Smooth muscle cell (in vitro differentiated cells): ENCODE results near the gene OR51V1. TPM values are rescaled to one million over a fixed set of nuclear protein-coding genes. Genes with fewer than 3 reads are reported as not detected.
"Not testable (repeated sequence)": the region's sequence is repeated elsewhere in the genome, so short reads cannot be mapped to it uniquely, and the experiment has no call there.

Experiments used
- DNase-seq: peaks from one replicate; lab custom pipeline; 2025; ENCODE audit not compliant: unreplicated experiment; lab: John Stamatoyannopoulos, UW
- H2AFZ ChIP-seq: fragments of 200-600 bp; sonication (generic); 2 replicates; pipeline ENCODE4 v1.6.0; 2016; ENCODE audit warnings: antibody characterized with exemption, low read depth, mild to moderate bottlenecking
- H3F3A ChIP-seq: fragments of 200-600 bp; sonication (generic); 2 replicates; pipeline ENCODE4 v1.6.0; 2017; ENCODE audit warnings: antibody characterized with exemption, low read depth
- H3K27ac ChIP-seq: fragments of 200-600 bp; sonication (generic); 2 replicates; pipeline ENCODE4 v1.5.1; 2016; ENCODE audit warnings: low read depth, mild to moderate bottlenecking
- H3K27me3 ChIP-seq: fragments of 200-600 bp; sonication (generic); 2 replicates; pipeline ENCODE4 v1.6.1; 2016; ENCODE audit warnings: low read depth, mild to moderate bottlenecking
- H3K36me3 ChIP-seq: fragments of 200-600 bp; sonication (generic); 2 replicates; pipeline ENCODE4 v1.5.1; 2016; ENCODE audit warnings: low read depth
- H3K4me1 ChIP-seq: fragments of 200-600 bp; sonication (generic); 2 replicates; pipeline ENCODE4 v1.5.1; 2016; ENCODE audit warnings: low read depth
- H3K4me2 ChIP-seq: fragments of 200-600 bp; sonication (generic); 2 replicates; pipeline ENCODE4 v1.6.0; 2016; ENCODE audit warnings: mild to moderate bottlenecking
- H3K4me3 ChIP-seq: fragments of 200-600 bp; sonication (generic); 2 replicates; pipeline ENCODE4 v1.5.1; 2016; ENCODE audit warnings: mild to moderate bottlenecking
- H3K79me2 ChIP-seq: fragments of 200-600 bp; sonication (generic); 2 replicates; pipeline ENCODE4 v1.6.0; 2016; ENCODE audit warnings: low read depth, mild to moderate bottlenecking
- H3K9ac ChIP-seq: fragments of 200-600 bp; sonication (generic); 2 replicates; pipeline ENCODE4 v1.6.0; 2016; ENCODE audit warnings: low read depth
- H3K9me3 ChIP-seq: fragments of 200-600 bp; sonication (generic); replicated peaks from 2 replicates; pipeline ENCODE4 v1.5.1; 2016; ENCODE audit warnings: low read depth
- H4K20me1 ChIP-seq: fragments of 200-600 bp; sonication (generic); 2 replicates; pipeline ENCODE4 v1.6.0; 2016; ENCODE audit warnings: low read depth
- CTCF ChIP-seq: fragments of 200-600 bp; sonication (generic); IDR thresholded peaks from 2 replicates; pipeline ENCODE4 v1.5.1; 2017; ENCODE audit warnings: borderline replicate concordance, mild to moderate bottlenecking, antibody characterized with exemption; ENCODE audit not compliant: insufficient read depth, poor library complexity, severe bottlenecking
- WGBS: methylation state at CpG from one replicate; pipeline ENCODE4 v1.1.7; 2016; ENCODE audit warnings: low lambda C conversion rate; 5-methylcytosine and 5-hydroxymethylcytosine counted together
- polyA plus RNA-seq: library from polyadenylated mRNA; unstranded; fragments of >200 nt; fragmentation: Nextera tagmentation; extraction: Ambion mirVana; gene quantifications from 2 replicates; pipeline ENCODE4 v1.2.1, GENCODE V29; 2016
- total RNA-seq: library from RNA; depleted of rRNA; stranded (reverse); fragments of >200 nt; gene quantifications from 2 replicates; pipeline ENCODE4 v1.2.3, GENCODE V29; 2014

Gene OR51V1
- total and polyA plus RNA-seq, 2 experiments from 2014 or later, result not detected

GRCh38 chr11:5171856-5172255 is 28.6 kb downstream of the OR51V1 start:
- no peak overlapping the region for H3K27ac ChIP-seq
- WGBS, result 85% methylated on average over 2 of the region's 2 CpGs

GRCh38 chr11:5165898-5166297 is 34.6 kb downstream of the OR51V1 start:
- not testable (repeated sequence) for H2AFZ ChIP-seq, H3K9ac ChIP-seq, H3K27ac ChIP-seq, H3K79me2 ChIP-seq, H3K4me1 ChIP-seq, H3K4me2 ChIP-seq, DNase-seq, H4K20me1 ChIP-seq, H3K36me3 ChIP-seq, H3K9me3 ChIP-seq, H3F3A ChIP-seq, H3K27me3 ChIP-seq, H3K4me3 ChIP-seq

More at GRCh38 chr11:5171856-5172255, 28.6 kb downstream of the OR51V1 start:
- H3F3A ChIP-seq, result no peaks in the 10 kb centered on the region
- H4K20me1 ChIP-seq, result no peaks in the 10 kb centered on the region
- H3K79me2 ChIP-seq, result no peaks in the 10 kb centered on the region
- H3K4me2 ChIP-seq, result no peak overlapping the region
- no peaks in the 10 kb centered on the region for H3K36me3 ChIP-seq
- H3K4me1 ChIP-seq, result no peaks in the 10 kb centered on the region
- no peak overlapping the region for H2AFZ ChIP-seq
- no peaks in the 10 kb centered on the region for H3K9me3 ChIP-seq
- no peaks in the 10 kb centered on the region for H3K27me3 ChIP-seq
- no peak overlapping the region for H3K4me3 ChIP-seq
- H3K9ac ChIP-seq, result no peak overlapping the region
- no peak for DNase-seq
- TF ChIP-seq CTCF, result no peak

GRCh38 chr11:5164807-5165206 is 35.7 kb downstream of the OR51V1 start:
- not testable (repeated sequence) for H3K4me2 ChIP-seq, H3K9ac ChIP-seq, H3K27ac ChIP-seq, DNase-seq, H3K4me1 ChIP-seq, H3K4me3 ChIP-seq, H3K36me3 ChIP-seq, H2AFZ ChIP-seq, H3K79me2 ChIP-seq, H3K27me3 ChIP-seq, H4K20me1 ChIP-seq, H3K9me3 ChIP-seq, H3F3A ChIP-seq
- 89% methylated on average over 6 of the region's 6 CpGs for WGBS

GRCh38 chr11:5161045-5161444 is 39.4 kb downstream of the OR51V1 start:
- H3K36me3 ChIP-seq, H3K27me3 ChIP-seq, H2AFZ ChIP-seq, H3F3A ChIP-seq, H3K4me3 ChIP-seq, H3K4me2 ChIP-seq, H3K27ac ChIP-seq, H3K9me3 ChIP-seq, H3K4me1 ChIP-seq, DNase-seq, H3K9ac ChIP-seq, H3K79me2 ChIP-seq, H4K20me1 ChIP-seq: not testable (repeated sequence)
- 83% methylated on average over 1 of the region's 1 CpG for WGBS

GRCh38 chr11:5160217-5160616 is 40.3 kb downstream of the OR51V1 start:
- not testable (repeated sequence) for H3K9ac ChIP-seq, H3K27me3 ChIP-seq, H3F3A ChIP-seq, H3K4me1 ChIP-seq, H3K4me2 ChIP-seq, DNase-seq, H3K4me3 ChIP-seq, H3K79me2 ChIP-seq, H3K36me3 ChIP-seq, H3K27ac ChIP-seq, H2AFZ ChIP-seq, H4K20me1 ChIP-seq, H3K9me3 ChIP-seq
- 86% methylated on average over 4 of the region's 4 CpGs for WGBS

- Histone ChIP-seq H2AFZ (no peak overlapping the region), H3K4me3 (no peak overlapping the region), H3K9me3 (no peaks in the 10 kb centered on the region), H4K20me1 (no peaks in the 10 kb centered on the region), H3K4me2 (no peak overlapping the region), H3K36me3 (no peaks in the 10 kb centered on the region), H3K9ac (no peak overlapping the region), H3K27ac (no peak overlapping the region), H3K4me1 (no peaks in the 10 kb centered on the region), H3K79me2 (no peaks in the 10 kb centered on the region), H3F3A (no peaks in the 10 kb centered on the region), H3K27me3 (no peaks in the 10 kb centered on the region)
- no peak for TF ChIP-seq CTCF
- DNase-seq, result no peak
These were observed 40.7 kb downstream of the OR51V1 start for GRCh38 chr11:5159806-5160205.
